Stimulated activated CD8-positive, alpha-beta memory T cell treated with anti-CD3 and anti-CD28 coated beads, Interleukin-15, amount 100 ng/mL, for 24 hours (primary cell): Measurements from ENCODE around the gene EMX1.

ENCODE experiments used
- DNase-seq: peaks from one replicate; pipeline ENCODE4 v3.0.0-alpha.2; 2020; ENCODE audit warnings: low read depth

EMX1 gene

GRCh38 chr2:72917138-72917876 lies at the start of gene EMX1:
EMX1 (plus strand) TSS chr2:72917519; CDS start chr2:72917853, 334 bp downstream.
- DNase-seq = no peak

GRCh38 chr2:72871060-72871459 lies 46.3 kb upstream of the EMX1 start:
- DNase-seq = no peak

- DNase-seq = no peak
Measured at GRCh38 chr2:72871880-72872279, 45.4 kb upstream of the EMX1 start.

- DNase-seq = no peak
Measured at GRCh38 chr2:72883356-72883962, 33.9 kb upstream of the EMX1 start.

GRCh38 chr2:72886505-72887031 lies 30.8 kb upstream of the EMX1 start:
- DNase-seq = no peak

GRCh38 chr2:72887032-72887739 lies 30.1 kb upstream of the EMX1 start, which contains the start of gene SPR:
SPR (plus strand) TSS chr2:72887408; CDS start chr2:72887433, 25 bp downstream.
- peak; percentile 41 for DNase-seq

GRCh38 chr2:72887740-72888437 lies 29.4 kb upstream of the EMX1 start:
- no peak for DNase-seq

- no peak for DNase-seq
Measured at GRCh38 chr2:72888438-72889202, 28.7 kb upstream of the EMX1 start.

- no peak for DNase-seq
Measured at GRCh38 chr2:72889991-72890390, 27.3 kb upstream of the EMX1 start.

GRCh38 chr2:72891091-72891818 lies 26.1 kb upstream of the EMX1 start:
- DNase-seq = no peak

- no peak for DNase-seq
Measured at GRCh38 chr2:72892506-72893173, 24.7 kb upstream of the EMX1 start.

GRCh38 chr2:72893594-72894319 lies 23.6 kb upstream of the EMX1 start:
- no peak for DNase-seq

GRCh38 chr2:72894514-72894913 lies 22.8 kb upstream of the EMX1 start:
- no peak for DNase-seq

GRCh38 chr2:72895154-72895553 lies 22.2 kb upstream of the EMX1 start:
- no peak for DNase-seq

GRCh38 chr2:72895759-72896281 lies 21.5 kb upstream of the EMX1 start:
- no peak for DNase-seq

- DNase-seq = no peak
Measured at GRCh38 chr2:72896446-72896845, 20.9 kb upstream of the EMX1 start.

- no peak for DNase-seq
Measured at GRCh38 chr2:72897785-72898584, 19.3 kb upstream of the EMX1 start.

- DNase-seq = no peak
Measured at GRCh38 chr2:72898585-72898906, 18.8 kb upstream of the EMX1 start.
